Measurements from ENCODE around the gene B4GALNT2. TPM values are rescaled to one million over a fixed set of nuclear protein-coding genes. Genes with fewer than 3 reads are reported as not detected.

B4GALNT2 gene
- total RNA-seq, 1 experiment from 2014 or later: 0.29 TPM

GRCh38 chr17:49201481-49201927, 68.9 kb downstream of the B4GALNT2 start:
- Histone ChIP-seq H3K9me2 (replicated peaks; ENCODE audit: low read length) (no peaks in the 10 kb centered on the region), H3K27ac (ENCODE audit: low read length) (no peak overlapping the region), H3K4me1 (ENCODE audit: insufficient read depth, low read length) (peaks cover 8% of the 10 kb centered on the region), H3K9me3 (ENCODE audit: low read length) (no peaks in the 10 kb centered on the region), H4K20me1 (ENCODE audit: low read length) (no peaks in the 10 kb centered on the region), H2AFZ (ENCODE audit: low read length) (no peak overlapping the region), H3K36me3 (ENCODE audit: low read depth, low read length) (no peaks in the 10 kb centered on the region), H3K79me2 (ENCODE audit: low read length) (no peaks in the 10 kb centered on the region), H3K4me2 (ENCODE audit: low read length) (no peak overlapping the region), H3K9ac (ENCODE audit: low read length) (no peak overlapping the region), H3K4me3 (ENCODE audit: low read length) (no peak overlapping the region), H3K27me3 (ENCODE audit: low read length) (peaks cover 23% of the 10 kb centered on the region; the same call in 1 of the 2 replicates), H3F3A (ENCODE audit: low read length, unreplicated experiment) (no peaks in the 10 kb centered on the region)
- no peak for DNase-seq
- TF ChIP-seq EZH2 (IDR thresholded peaks at IDR 0.05; ENCODE audit: low read length, unreplicated experiment) (no peak), CTCF (conservative IDR thresholded peaks at IDR 0.05; ENCODE audit: low read depth, low read length) (no peak), EZH2phosphoT487 (IDR thresholded peaks at IDR 0.05; ENCODE audit: borderline replicate concordance, low read length) (no peak)
- CTCF ChIA-PET: no interaction called here
- POLR2A ChIA-PET (ENCODE audit: unreplicated experiment): no interaction called here
- ATAC-seq: no peak
- no TSS peak for BruUV-seq (replicated peaks)
- intact Hi-C loops (cut with micrococcal nuclease): no loop called here

- H3F3A ChIP-seq (ENCODE audit: low read length, unreplicated experiment): no peaks in the 10 kb centered on the region
- no peak overlapping the region for H3K9ac ChIP-seq (ENCODE audit: low read length)
- no peaks in the 10 kb centered on the region for H3K4me1 ChIP-seq (ENCODE audit: insufficient read depth, low read length)
- no TSS peak for BruUV-seq (replicated peaks)
- H3K4me3 ChIP-seq (ENCODE audit: low read length): no peak overlapping the region
- intact Hi-C loops (cut with micrococcal nuclease): no loop called here
- no peak for DNase-seq
- ChIA-PET CTCF (no interaction called here), POLR2A (ENCODE audit: unreplicated experiment) (no interaction called here)
- no peak overlapping the region for H3K27ac ChIP-seq (ENCODE audit: low read length)
- no peaks in the 10 kb centered on the region for H3K9me2 ChIP-seq (replicated peaks; ENCODE audit: low read length)
- peaks cover 33% of the 10 kb centered on the region; the same call in 1 of the 2 replicates for H3K27me3 ChIP-seq (ENCODE audit: low read length)
- H2AFZ ChIP-seq (ENCODE audit: low read length): no peak overlapping the region
- H3K79me2 ChIP-seq (ENCODE audit: low read length): no peaks in the 10 kb centered on the region
- ATAC-seq: no peak
- H4K20me1 ChIP-seq (ENCODE audit: low read length): no peaks in the 10 kb centered on the region
- no peak for TF ChIP-seq EZH2phosphoT487 (IDR thresholded peaks at IDR 0.05; ENCODE audit: borderline replicate concordance, low read length)
- TF ChIP-seq CTCF (conservative IDR thresholded peaks at IDR 0.05; ENCODE audit: low read depth, low read length): no peak
- no peak for TF ChIP-seq EZH2 (IDR thresholded peaks at IDR 0.05; ENCODE audit: low read length, unreplicated experiment)
- H3K9me3 ChIP-seq (ENCODE audit: low read length): no peaks in the 10 kb centered on the region
- H3K36me3 ChIP-seq (ENCODE audit: low read depth, low read length): no peaks in the 10 kb centered on the region
- no peak overlapping the region for H3K4me2 ChIP-seq (ENCODE audit: low read length)
Observed at GRCh38 chr17:49203796-49204195, 71.2 kb downstream of the B4GALNT2 start.

GRCh38 chr17:49204516-49204915, 71.9 kb downstream of the B4GALNT2 start:
- intact Hi-C loops (cut with micrococcal nuclease): no loop called here
- BruUV-seq (replicated peaks): no TSS peak
- H3K4me2 ChIP-seq (ENCODE audit: low read length): no peak overlapping the region
- H3K27ac ChIP-seq (ENCODE audit: low read length): no peak overlapping the region
- no peaks in the 10 kb centered on the region for H3K4me1 ChIP-seq (ENCODE audit: insufficient read depth, low read length)
- ATAC-seq (no peak), DNase-seq (no peak)
- H3K79me2 ChIP-seq (ENCODE audit: low read length): no peaks in the 10 kb centered on the region
- no peaks in the 10 kb centered on the region for H3K9me2 ChIP-seq (replicated peaks; ENCODE audit: low read length)
- H3K4me3 ChIP-seq (ENCODE audit: low read length): no peak overlapping the region
- H3F3A ChIP-seq (ENCODE audit: low read length, unreplicated experiment): no peaks in the 10 kb centered on the region
- H3K9ac ChIP-seq (ENCODE audit: low read length): no peak overlapping the region
- ChIA-PET CTCF (no interaction called here), POLR2A (ENCODE audit: unreplicated experiment) (no interaction called here)
- H3K27me3 ChIP-seq (ENCODE audit: low read length): peaks cover 33% of the 10 kb centered on the region; the same call in 1 of the 2 replicates
- no peak overlapping the region for H2AFZ ChIP-seq (ENCODE audit: low read length)
- TF ChIP-seq EZH2 (IDR thresholded peaks at IDR 0.05; ENCODE audit: low read length, unreplicated experiment): no peak
- TF ChIP-seq EZH2phosphoT487 (IDR thresholded peaks at IDR 0.05; ENCODE audit: borderline replicate concordance, low read length): no peak
- no peak for TF ChIP-seq CTCF (conservative IDR thresholded peaks at IDR 0.05; ENCODE audit: low read depth, low read length)
- H4K20me1 ChIP-seq (ENCODE audit: low read length): no peaks in the 10 kb centered on the region
- H3K36me3 ChIP-seq (ENCODE audit: low read depth, low read length): no peaks in the 10 kb centered on the region
- no peaks in the 10 kb centered on the region for H3K9me3 ChIP-seq (ENCODE audit: low read length)

All from PC-3 (cell line).